ENCODE results near the gene GPR89B. TPM values are rescaled to one million over a fixed set of nuclear protein-coding genes. Genes with fewer than 3 reads are reported as not detected.
"Not testable (repeated sequence)": the region's sequence is repeated elsewhere in the genome, so short reads cannot be mapped to it uniquely, and the experiment has no call there.

Gene GPR89B
- total RNA-seq, 5 donors from 2014 or later (not counting 1 experiment from before 2014, with no cell fraction given) = 18.2 to 25.5 (median 22.2) TPM

DNA sequence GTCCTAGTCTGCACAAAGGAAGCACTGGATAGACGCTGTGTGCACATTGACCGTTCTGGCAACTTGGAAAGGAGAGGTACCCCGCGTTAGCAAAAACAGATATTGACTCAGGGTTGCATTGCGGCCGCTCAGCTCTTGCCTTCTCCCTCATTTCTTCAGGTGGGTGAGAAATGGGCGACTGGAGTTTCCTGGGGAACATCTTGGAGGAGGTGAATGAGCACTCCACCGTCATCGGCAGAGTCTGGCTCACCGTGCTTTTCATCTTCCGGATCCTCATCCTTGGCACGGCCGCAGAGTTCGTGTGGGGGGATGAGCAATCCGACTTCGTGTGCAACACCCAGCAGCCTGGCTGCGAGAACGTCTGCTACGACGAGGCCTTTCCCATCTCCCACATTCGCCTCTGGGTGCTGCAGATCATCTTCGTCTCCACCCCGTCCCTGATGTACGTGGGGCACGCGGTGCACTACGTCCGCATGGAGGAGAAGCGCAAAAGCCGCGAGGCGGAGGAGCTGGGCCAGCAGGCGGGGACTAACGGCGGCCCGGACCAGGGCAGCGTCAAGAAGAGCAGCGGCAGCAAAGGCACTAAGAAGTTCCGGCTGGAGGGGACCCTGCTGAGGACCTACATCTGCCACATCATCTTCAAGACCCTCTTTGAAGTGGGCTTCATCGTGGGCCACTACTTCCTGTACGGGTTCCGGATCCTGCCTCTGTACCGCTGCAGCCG, 20.3 kb upstream of the GPR89B start:
- no peak overlapping the region for H3K4me3 ChIP-seq (ENCODE audit: control insufficient read depth in 1 of 2, extremely low read depth in 1 of 2, low read length in 1 of 2)
- 85% methylated on average over 38 of the region's 44 CpGs for WGBS (ENCODE audit: insufficient coverage)
- Mint-ChIP-seq H3K36me3 (no peaks in the 10 kb centered on the region), H3K4me3 (no peak overlapping the region), H3K27ac (no peak overlapping the region), H3K9me3 (no peaks in the 10 kb centered on the region), H3K4me1 (peaks cover 7 to 8% (median 7%) of the 10 kb centered on the region in 3 donors), H3K27me3 (peaks cover under 1 to 15% of the 10 kb centered on the region in 2 donors)
- CTCF ChIA-PET = interaction anchor here in 1 of 2 donors (1.8 kb wide), 1 partner anchor 15 kb away, joined by 6 read pairs; no protein-coding TSS in a partner anchor
- no peak overlapping the region for H3K27ac ChIP-seq (ENCODE audit: low read length)
- no peaks in the 10 kb centered on the region for H3K4me1 ChIP-seq (ENCODE audit: control insufficient read depth in 1 of 2, extremely low read depth in 1 of 2, insufficient read depth in 2 of 2, low read length in 2 of 2)
- POLR2A ChIA-PET = no interaction called here
- H3K36me3 ChIP-seq (ENCODE audit: control insufficient read depth in 2 of 2, extremely low read depth in 1 of 2, insufficient read depth in 1 of 2, low read length in 1 of 2) = no peaks in the 10 kb centered on the region
- H3K27me3 ChIP-seq (replicated peaks in 1 of 2; ENCODE audit: control insufficient read depth in 2 of 2, extremely low read depth in 1 of 2, insufficient read depth in 2 of 2, low read length in 1 of 2) = peaks cover 2 to 19% of the 10 kb centered on the region in 2 experiments
- ATAC-seq (replicated peaks in 1 of 4) (no peak), DNase-seq (no peak)
- H3K9me3 ChIP-seq = no peaks in the 10 kb centered on the region

DNA sequence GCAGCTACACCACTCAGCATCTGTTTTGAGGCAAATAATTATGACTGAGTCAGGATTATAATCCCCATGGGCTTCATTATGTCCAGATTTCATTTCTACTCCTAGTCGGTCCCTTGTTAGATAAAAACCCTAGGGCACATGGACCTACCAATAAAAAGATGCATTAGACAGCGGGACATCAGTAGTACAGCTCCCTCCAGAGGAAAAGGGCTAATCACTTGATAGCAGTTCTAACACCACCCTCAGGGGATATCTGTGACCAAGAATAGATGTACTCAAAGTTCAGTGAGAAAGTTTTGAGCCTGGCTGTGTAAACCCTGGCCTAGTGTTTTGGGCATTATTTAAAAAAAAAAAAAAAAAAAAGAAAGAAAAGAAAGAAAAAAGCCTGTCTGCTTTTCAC, 15.7 kb upstream of the GPR89B start:
- H3K36me3 Mint-ChIP-seq = no peaks in the 10 kb centered on the region
- Histone ChIP-seq H3K4me3 (ENCODE audit: control insufficient read depth in 1 of 2, extremely low read depth in 1 of 2, low read length in 1 of 2) (no peak overlapping the region), H3K36me3 (ENCODE audit: control insufficient read depth in 2 of 2, extremely low read depth in 1 of 2, insufficient read depth in 1 of 2, low read length in 1 of 2) (no peaks in the 10 kb centered on the region), H3K27me3 (replicated peaks in 1 of 2; ENCODE audit: control insufficient read depth in 2 of 2, extremely low read depth in 1 of 2, insufficient read depth in 2 of 2, low read length in 1 of 2) (peaks cover 2 to 17% of the 10 kb centered on the region in 2 experiments), H3K27ac (ENCODE audit: low read length) (no peak overlapping the region), H3K9me3 (no peaks in the 10 kb centered on the region), H3K4me1 (ENCODE audit: control insufficient read depth in 1 of 2, extremely low read depth in 1 of 2, insufficient read depth in 2 of 2, low read length in 2 of 2) (no peaks in the 10 kb centered on the region)
- H3K4me1 Mint-ChIP-seq = no peaks in the 10 kb centered on the region
- no peaks in the 10 kb centered on the region for H3K9me3 Mint-ChIP-seq
- CTCF ChIA-PET = no interaction called here
- POLR2A ChIA-PET = no interaction called here
- no peak for ATAC-seq (replicated peaks in 1 of 4)
- WGBS (ENCODE audit: insufficient coverage) = 80% methylated on average over 1 of the region's 2 CpGs
- peaks cover 20 to 28% of the 10 kb centered on the region in 2 donors for H3K27me3 Mint-ChIP-seq
- DNase-seq = no peak
- no peak overlapping the region for H3K4me3 Mint-ChIP-seq
- no peak overlapping the region for H3K27ac Mint-ChIP-seq

DNA sequence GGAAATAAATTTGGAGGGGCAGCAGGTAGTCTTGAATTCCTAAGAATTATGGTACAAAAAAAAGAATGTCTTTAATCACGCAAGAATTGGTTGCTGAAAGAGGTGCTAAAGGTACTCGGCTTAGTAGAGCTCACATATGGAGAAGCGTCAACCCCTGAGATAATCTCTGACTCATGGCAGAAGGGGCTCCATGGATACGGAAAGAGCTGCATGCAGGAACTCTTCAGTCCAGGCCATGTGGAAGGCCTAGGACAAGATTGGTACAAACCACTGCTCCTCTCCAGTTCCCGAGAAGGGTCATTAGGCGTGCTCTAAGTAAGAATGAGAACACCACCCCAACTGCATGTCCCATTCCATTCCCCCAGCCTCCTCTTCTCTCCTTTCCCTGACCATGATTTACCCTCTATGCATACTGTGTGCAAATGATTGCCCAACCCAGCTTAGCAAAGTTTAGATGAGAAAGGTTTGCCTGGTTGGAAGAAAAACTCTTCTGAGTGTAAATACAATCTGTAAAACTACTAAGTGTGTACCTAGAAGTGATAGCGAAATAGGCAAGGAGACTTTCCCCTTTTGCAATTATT, 14.8 kb upstream of the GPR89B start:
- Histone ChIP-seq H3K4me1 (ENCODE audit: control insufficient read depth in 1 of 2, extremely low read depth in 1 of 2, insufficient read depth in 2 of 2, low read length in 2 of 2) (no peaks in the 10 kb centered on the region), H3K9me3 (no peaks in the 10 kb centered on the region), H3K27me3 (replicated peaks in 1 of 2; ENCODE audit: control insufficient read depth in 2 of 2, extremely low read depth in 1 of 2, insufficient read depth in 2 of 2, low read length in 1 of 2) (peaks cover 2 to 10% of the 10 kb centered on the region in 2 experiments), H3K4me3 (ENCODE audit: control insufficient read depth in 1 of 2, extremely low read depth in 1 of 2, low read length in 1 of 2) (no peak overlapping the region), H3K36me3 (ENCODE audit: control insufficient read depth in 2 of 2, extremely low read depth in 1 of 2, insufficient read depth in 1 of 2, low read length in 1 of 2) (no peaks in the 10 kb centered on the region), H3K27ac (ENCODE audit: low read length) (no peak overlapping the region)
- ATAC-seq (replicated peaks in 1 of 4) (no peak), DNase-seq (no peak)
- Mint-ChIP-seq H3K4me3 (no peak overlapping the region), H3K9me3 (no peaks in the 10 kb centered on the region), H3K36me3 (no peaks in the 10 kb centered on the region), H3K4me1 (no peaks in the 10 kb centered on the region), H3K27ac (no peak overlapping the region), H3K27me3 (peaks cover 22 to 27% of the 10 kb centered on the region in 2 donors)
- POLR2A ChIA-PET = no interaction called here
- 94% methylated on average over 5 of the region's 7 CpGs for WGBS (ENCODE audit: insufficient coverage)
- CTCF ChIA-PET = no interaction called here

DNA sequence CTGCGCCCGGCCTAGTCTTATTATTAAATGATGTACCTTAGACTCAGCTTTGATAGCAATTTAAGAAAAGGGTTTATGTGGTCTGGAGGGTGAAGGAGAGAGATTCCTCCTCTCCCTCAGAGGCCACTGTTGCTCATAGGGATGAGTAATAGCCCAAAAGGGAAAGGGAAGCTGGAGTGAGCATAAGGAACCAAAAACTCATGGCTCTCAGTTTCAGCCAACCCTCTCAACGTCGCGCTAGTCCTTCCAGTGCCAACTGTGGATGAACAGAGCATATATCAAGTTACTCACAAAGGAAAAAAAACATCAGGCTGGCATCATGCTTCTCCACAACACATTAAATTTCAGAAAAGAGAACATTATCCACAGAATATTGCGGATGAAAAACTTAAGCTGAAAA, 8.3 kb upstream of the GPR89B start:
- POLR2A ChIA-PET = no interaction called here
- 92% methylated on average over 4 of the region's 6 CpGs for WGBS (ENCODE audit: insufficient coverage)

DNA sequence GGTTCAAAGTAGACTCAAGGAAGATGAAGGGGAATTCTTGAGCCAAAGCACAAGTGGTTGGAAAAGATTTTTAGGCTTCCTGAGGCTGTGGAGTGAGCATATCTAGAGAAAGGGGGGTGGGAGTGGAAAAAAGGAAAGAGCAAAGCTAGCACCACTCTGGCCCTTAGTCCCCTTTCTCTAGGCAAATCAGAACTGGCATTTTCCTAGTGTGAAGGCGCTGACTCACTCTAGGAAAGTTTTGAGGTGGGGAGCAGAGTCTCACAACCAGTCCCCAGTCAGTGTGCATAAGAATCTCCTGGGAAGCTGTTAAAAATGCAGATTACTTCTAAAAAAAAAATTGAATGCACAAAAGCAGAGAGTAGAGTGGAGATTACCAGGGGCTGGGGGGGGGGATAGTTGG, 3.4 kb upstream of the GPR89B start:
- POLR2A ChIA-PET = no interaction called here
- peaks cover 5 to 6% (median 5%) of the 10 kb centered on the region in 3 donors for H3K4me1 Mint-ChIP-seq
- no CpG with 5 or more reads among the region's 1 CpG for WGBS (ENCODE audit: insufficient coverage)

More for the DNA sequence above, 8.3 kb upstream of the GPR89B start:
- Mint-ChIP-seq H3K27ac (no peak overlapping the region), H3K36me3 (no peaks in the 10 kb centered on the region), H3K9me3 (no peaks in the 10 kb centered on the region), H3K4me3 (no peak overlapping the region), H3K27me3 (peaks cover 14 to 22% of the 10 kb centered on the region in 2 donors), H3K4me1 (no peaks in the 10 kb centered on the region)
- Histone ChIP-seq H3K36me3 (ENCODE audit: control insufficient read depth in 2 of 2, extremely low read depth in 1 of 2, insufficient read depth in 1 of 2, low read length in 1 of 2) (no peaks in the 10 kb centered on the region), H3K27me3 (replicated peaks in 1 of 2; ENCODE audit: control insufficient read depth in 2 of 2, extremely low read depth in 1 of 2, insufficient read depth in 2 of 2, low read length in 1 of 2) (peaks cover 0 to 10% of the 10 kb centered on the region in 2 experiments), H3K9me3 (no peaks in the 10 kb centered on the region), H3K4me3 (ENCODE audit: control insufficient read depth in 1 of 2, extremely low read depth in 1 of 2, low read length in 1 of 2) (no peak overlapping the region), H3K27ac (ENCODE audit: low read length) (no peak overlapping the region), H3K4me1 (ENCODE audit: control insufficient read depth in 1 of 2, extremely low read depth in 1 of 2, insufficient read depth in 2 of 2, low read length in 2 of 2) (no peaks in the 10 kb centered on the region)
- DNase-seq = no peak
- ATAC-seq (replicated peaks in 1 of 4) = no peak
- CTCF ChIA-PET = interaction anchor here in 1 of 2 donors (0.6 kb wide), 1 partner anchor 222 kb away, joined by 6 read pairs; no protein-coding TSS in a partner anchor

DNA sequence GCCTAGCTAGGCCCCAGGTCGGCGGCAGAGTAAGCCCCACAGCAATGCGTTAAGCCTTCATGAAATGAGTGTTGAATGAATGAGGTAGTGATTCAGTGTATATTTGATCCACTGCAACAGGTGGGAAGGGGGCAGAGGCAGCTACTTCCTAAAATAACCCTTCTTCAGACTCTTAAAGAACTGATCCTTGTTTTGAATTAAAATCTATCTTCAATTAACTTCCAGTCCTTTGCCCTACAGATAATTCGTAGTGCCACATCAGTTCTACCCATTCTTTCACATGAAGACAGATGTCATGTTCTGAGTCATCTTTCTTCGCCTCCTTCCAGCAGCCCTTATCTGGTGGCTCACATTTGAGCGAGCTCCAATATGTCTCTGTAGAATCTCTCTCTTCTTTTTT, 1.0 kb upstream of the GPR89B start:
- H3K27me3 ChIP-seq (replicated peaks in 1 of 2; ENCODE audit: control insufficient read depth in 2 of 2, extremely low read depth in 1 of 2, insufficient read depth in 2 of 2, low read length in 1 of 2); ATAC-seq (replicated peaks in 1 of 4); DNase-seq; H3K4me3 ChIP-seq (ENCODE audit: control insufficient read depth in 1 of 2, extremely low read depth in 1 of 2, low read length in 1 of 2); POLR2A ChIA-PET; CTCF ChIA-PET; H3K4me1 ChIP-seq (ENCODE audit: control insufficient read depth in 1 of 2, extremely low read depth in 1 of 2, insufficient read depth in 2 of 2, low read length in 2 of 2); H3K27ac Mint-ChIP-seq; H3K4me3 Mint-ChIP-seq; H3K9me3 Mint-ChIP-seq; H3K9me3 ChIP-seq; H3K27ac ChIP-seq (ENCODE audit: low read length); H3K27me3 Mint-ChIP-seq; H3K36me3 Mint-ChIP-seq; H3K36me3 ChIP-seq (ENCODE audit: control insufficient read depth in 2 of 2, extremely low read depth in 1 of 2, insufficient read depth in 1 of 2, low read length in 1 of 2): not testable (repeated sequence)
- WGBS (ENCODE audit: insufficient coverage) = no CpG with 5 or more reads among the region's 6 CpGs
- H3K4me1 Mint-ChIP-seq = peaks cover 28 to 29% (median 29%) of the 10 kb centered on the region in 3 donors

More for the DNA sequence above, 3.4 kb upstream of the GPR89B start:
- Histone ChIP-seq H3K4me3 (ENCODE audit: control insufficient read depth in 1 of 2, extremely low read depth in 1 of 2, low read length in 1 of 2) (no peak overlapping the region), H3K27ac (ENCODE audit: low read length) (no peak overlapping the region), H3K36me3 (ENCODE audit: control insufficient read depth in 2 of 2, extremely low read depth in 1 of 2, insufficient read depth in 1 of 2, low read length in 1 of 2) (no peaks in the 10 kb centered on the region), H3K27me3 (replicated peaks in 1 of 2; ENCODE audit: control insufficient read depth in 2 of 2, extremely low read depth in 1 of 2, insufficient read depth in 2 of 2, low read length in 1 of 2) (peaks cover 0 to 4% of the 10 kb centered on the region in 2 experiments), H3K9me3 (no peaks in the 10 kb centered on the region), H3K4me1 (ENCODE audit: control insufficient read depth in 1 of 2, extremely low read depth in 1 of 2, insufficient read depth in 2 of 2, low read length in 2 of 2) (peaks cover 3 to 5% of the 10 kb centered on the region in 2 experiments)
- CTCF ChIA-PET = no interaction called here
- DNase-seq = no peak
- H3K27ac Mint-ChIP-seq = no peak overlapping the region
- no peaks in the 10 kb centered on the region for H3K36me3 Mint-ChIP-seq
- no peak overlapping the region for H3K4me3 Mint-ChIP-seq
- ATAC-seq (replicated peaks in 1 of 4) = no peak
- H3K27me3 Mint-ChIP-seq = no peaks in the 10 kb centered on the region
- H3K9me3 Mint-ChIP-seq = no peaks in the 10 kb centered on the region

All from T-cell (primary cell).